Upper lobe of right lung (tissue), 1 donor: ENCODE data around the gene CACNG7. TPM values are rescaled to one million over a fixed set of nuclear protein-coding genes. Genes with fewer than 3 reads are reported as not detected.
A peak's percentile ranks its signal among the peaks of the same experiment; 100 is the strongest.

Experiments used
- ATAC-seq: fragments of 200-7000 bp; cut with Tn5 transposase; one replicate; pipeline ENCODE4 v1.9.1; 2020; ENCODE audit warnings: mild to moderate bottlenecking, moderate library complexity
- DNase-seq: peaks from one replicate; pipeline ENCODE4 v3.0.0-alpha.2; 2020
- H3K27ac ChIP-seq: fragments of 200-600 bp; one replicate; pipeline ENCODE4 v1.8.0; 2022
- H3K27me3 ChIP-seq: fragments of 200-600 bp; one replicate; pipeline ENCODE4 v1.8.0; 2022; ENCODE audit warnings: mild to moderate bottlenecking
- H3K36me3 ChIP-seq: fragments of 200-600 bp; one replicate; pipeline ENCODE4 v1.8.0; 2022
- H3K4me1 ChIP-seq: fragments of 200-600 bp; one replicate; pipeline ENCODE4 v1.8.0; 2022
- H3K4me3 ChIP-seq: fragments of 200-600 bp; one replicate; pipeline ENCODE4 v1.8.0; 2022; ENCODE audit warnings: mild to moderate bottlenecking
- H3K9me3 ChIP-seq: fragments of 200-600 bp; one replicate; pipeline ENCODE4 v1.8.0; 2022
- CTCF ChIP-seq: fragments of 200-600 bp; IDR thresholded peaks from one replicate; pipeline ENCODE4 v1.8.0; 2022; ENCODE audit warnings: antibody characterized with exemption
- intact Hi-C: fragments of 100-400 bp; cut with DNase I; formaldehyde crosslinking; loops from one replicate; pipeline ENCODE4 v1.11.0; 2022
- total RNA-seq: library from RNA; stranded (reverse); fragmentation: NEBNext Ultra II Directional; extraction: Animal tissue kit (Norgen Biotek cat#: 25700); gene quantifications from one replicate; pipeline ENCODE4 v1.2.1, GENCODE V29; 2021
- donor health status: DM: no; HTN: yes; CAD: no; lungs with severe emphysema.

The CACNG7 gene
- total RNA-seq, 1 donor from 2014 or later = not detected

- ATAC-seq (no peak), DNase-seq (no peak)
- H3K9me3 ChIP-seq = no peaks in the 10 kb centered on the region
- H3K27ac ChIP-seq = no peak overlapping the region
- peaks cover 59% of the 10 kb centered on the region for H3K27me3 ChIP-seq
- no peak for TF ChIP-seq CTCF
- intact Hi-C loops = no loop called here
- H3K4me1 ChIP-seq = peaks cover 13% of the 10 kb centered on the region
- H3K36me3 ChIP-seq = no peaks in the 10 kb centered on the region
- peak overlapping the region; percentile 38 for H3K4me3 ChIP-seq
Measured at GRCh38 chr19:53980539-53981375, 71.7 kb downstream of the CACNG7 start.

- no peaks in the 10 kb centered on the region for H3K36me3 ChIP-seq
- intact Hi-C loops = no loop called here
- no peak for DNase-seq
Measured at GRCh38 chr19:53981376-53981951, 72.4 kb downstream of the CACNG7 start.

GRCh38 chr19:53982001-53982451, 72.9 kb downstream of the CACNG7 start:
- Histone ChIP-seq H3K27ac (no peak overlapping the region), H3K27me3 (peaks cover 48% of the 10 kb centered on the region), H3K4me1 (peaks cover 13% of the 10 kb centered on the region), H3K9me3 (no peaks in the 10 kb centered on the region), H3K4me3 (peak overlapping the region; percentile 28), H3K36me3 (no peaks in the 10 kb centered on the region)
- intact Hi-C loops = no loop called here
- no peak for TF ChIP-seq CTCF
- ATAC-seq (no peak), DNase-seq (no peak)

More at GRCh38 chr19:53981376-53981951, 72.4 kb downstream of the CACNG7 start:
- H3K27ac ChIP-seq = no peak overlapping the region
- no peak for ATAC-seq
- no peak for TF ChIP-seq CTCF
- H3K27me3 ChIP-seq = peaks cover 53% of the 10 kb centered on the region
- no peaks in the 10 kb centered on the region for H3K9me3 ChIP-seq
- H3K4me3 ChIP-seq = no peak overlapping the region
- H3K4me1 ChIP-seq = peaks cover 13% of the 10 kb centered on the region

- intact Hi-C loops = no loop called here
- DNase-seq = no peak
- no peak for TF ChIP-seq CTCF
- H3K4me1 ChIP-seq = peaks cover 12% of the 10 kb centered on the region
- peak; percentile 42 for ATAC-seq
- H3K27ac ChIP-seq = no peak overlapping the region
- H3K4me3 ChIP-seq = no peak overlapping the region
- H3K9me3 ChIP-seq = no peaks in the 10 kb centered on the region
- H3K27me3 ChIP-seq = peaks cover 43% of the 10 kb centered on the region
- H3K36me3 ChIP-seq = no peaks in the 10 kb centered on the region
Measured at GRCh38 chr19:53982611-53983010, 73.5 kb downstream of the CACNG7 start.

GRCh38 chr19:53983457-53984289, 74.6 kb downstream of the CACNG7 start:
- no peak overlapping the region for H3K4me3 ChIP-seq
- no peak overlapping the region for H3K27ac ChIP-seq
- H3K27me3 ChIP-seq = peaks cover 34% of the 10 kb centered on the region
- no peak for TF ChIP-seq CTCF
- ATAC-seq (no peak), DNase-seq (no peak)
- no peaks in the 10 kb centered on the region for H3K36me3 ChIP-seq
- intact Hi-C loops = no loop called here
- H3K4me1 ChIP-seq = peaks cover 4% of the 10 kb centered on the region
- no peaks in the 10 kb centered on the region for H3K9me3 ChIP-seq
